GM12875 (cell line): ENCODE results near the gene TFCP2.

Source experiments
- H3K4me3 ChIP-seq: one replicate; pipeline ENCODE4 v1.5.1; 2011; ENCODE audit warnings: low read depth, low read length, control low read depth
- TF ChIP-seq, protein P1 (sequence below): IDR thresholded peaks from 2 replicates; pipeline ENCODE4 v1.5.1; 2011; ENCODE audit warnings: low read depth, mild to moderate bottlenecking, control low read depth, inconsistent platforms, low read length, moderate library complexity, borderline replicate concordance; ENCODE audit not compliant: insufficient read depth

TFCP2 gene

DNA sequence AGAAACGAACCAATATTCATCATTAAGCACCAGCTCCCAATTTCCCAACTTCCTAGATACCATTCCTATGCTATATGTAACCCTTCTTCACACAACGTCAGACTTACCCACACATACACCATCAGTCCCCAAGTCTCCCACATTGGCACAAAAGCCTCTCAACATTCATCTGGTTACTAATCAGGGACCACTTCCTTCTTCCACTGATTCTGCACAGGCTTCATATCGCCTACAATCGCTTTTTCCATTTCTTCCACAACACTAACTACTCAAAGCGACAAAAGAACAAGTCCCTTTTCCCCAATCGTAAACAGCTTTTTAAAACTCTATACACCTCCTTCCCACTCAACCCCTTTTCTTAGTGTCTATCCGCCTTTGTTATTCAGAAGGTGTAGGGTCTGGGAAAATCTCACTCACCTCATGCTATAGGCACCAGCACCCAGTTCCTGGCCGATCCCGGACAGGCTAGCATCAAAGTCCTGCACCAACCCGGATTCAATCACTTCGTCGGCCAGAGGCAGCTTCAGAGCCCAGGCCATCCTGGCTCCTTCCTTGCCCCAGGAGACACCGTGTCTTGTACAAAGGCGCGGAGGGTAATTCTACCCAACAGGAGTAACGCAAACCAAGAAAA, 936 bp downstream of the TFCP2 start:
- peak overlapping the region; percentile 58 for H3K4me3 ChIP-seq
- TF ChIP-seq, protein P1, sequence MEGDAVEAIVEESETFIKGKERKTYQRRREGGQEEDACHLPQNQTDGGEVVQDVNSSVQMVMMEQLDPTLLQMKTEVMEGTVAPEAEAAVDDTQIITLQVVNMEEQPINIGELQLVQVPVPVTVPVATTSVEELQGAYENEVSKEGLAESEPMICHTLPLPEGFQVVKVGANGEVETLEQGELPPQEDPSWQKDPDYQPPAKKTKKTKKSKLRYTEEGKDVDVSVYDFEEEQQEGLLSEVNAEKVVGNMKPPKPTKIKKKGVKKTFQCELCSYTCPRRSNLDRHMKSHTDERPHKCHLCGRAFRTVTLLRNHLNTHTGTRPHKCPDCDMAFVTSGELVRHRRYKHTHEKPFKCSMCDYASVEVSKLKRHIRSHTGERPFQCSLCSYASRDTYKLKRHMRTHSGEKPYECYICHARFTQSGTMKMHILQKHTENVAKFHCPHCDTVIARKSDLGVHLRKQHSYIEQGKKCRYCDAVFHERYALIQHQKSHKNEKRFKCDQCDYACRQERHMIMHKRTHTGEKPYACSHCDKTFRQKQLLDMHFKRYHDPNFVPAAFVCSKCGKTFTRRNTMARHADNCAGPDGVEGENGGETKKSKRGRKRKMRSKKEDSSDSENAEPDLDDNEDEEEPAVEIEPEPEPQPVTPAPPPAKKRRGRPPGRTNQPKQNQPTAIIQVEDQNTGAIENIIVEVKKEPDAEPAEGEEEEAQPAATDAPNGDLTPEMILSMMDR: no peak

DNA sequence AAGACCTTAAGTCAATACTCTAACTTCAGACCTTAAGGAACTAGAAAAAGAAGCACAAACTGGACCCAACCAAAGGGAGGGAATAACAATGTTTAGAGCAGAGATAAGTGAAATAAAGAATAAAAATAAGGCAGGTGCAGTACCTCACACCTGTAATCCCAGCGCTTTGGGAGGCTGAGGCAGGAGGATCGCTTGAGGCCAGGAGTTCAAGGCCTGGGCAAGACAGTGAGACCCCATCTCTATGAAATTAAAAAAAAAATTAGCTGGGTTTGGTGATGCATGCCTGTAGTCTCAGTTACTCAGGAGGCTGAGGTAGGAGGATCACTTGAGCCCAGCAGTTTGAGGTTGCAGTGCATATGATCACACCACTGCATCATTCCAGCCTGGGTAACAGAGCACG, 9.1 kb downstream of the TFCP2 start:
- TF ChIP-seq, protein P1: no peak
- H3K4me3 ChIP-seq: no peak overlapping the region

DNA sequence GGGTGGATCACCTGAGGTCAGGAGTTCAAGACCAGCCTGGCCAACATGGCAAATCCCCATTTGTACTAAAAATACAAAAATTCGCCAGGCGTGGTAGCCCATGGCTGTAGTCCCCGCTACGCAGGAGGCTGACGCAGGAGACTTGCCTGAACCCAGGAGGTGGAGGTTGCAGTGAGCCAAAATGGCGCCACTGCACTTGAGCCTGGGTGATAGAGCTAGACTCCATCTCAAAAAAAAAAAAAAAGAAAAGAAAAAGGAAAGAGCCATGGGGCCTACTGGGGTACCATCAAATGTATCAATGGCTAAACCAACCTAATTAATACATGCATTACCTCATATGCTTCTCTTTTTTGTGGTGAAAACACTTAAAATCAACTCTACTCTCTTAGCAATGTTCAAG, 10.7 kb downstream of the TFCP2 start:
- TF ChIP-seq, protein P1: no peak
- no peak overlapping the region for H3K4me3 ChIP-seq

DNA sequence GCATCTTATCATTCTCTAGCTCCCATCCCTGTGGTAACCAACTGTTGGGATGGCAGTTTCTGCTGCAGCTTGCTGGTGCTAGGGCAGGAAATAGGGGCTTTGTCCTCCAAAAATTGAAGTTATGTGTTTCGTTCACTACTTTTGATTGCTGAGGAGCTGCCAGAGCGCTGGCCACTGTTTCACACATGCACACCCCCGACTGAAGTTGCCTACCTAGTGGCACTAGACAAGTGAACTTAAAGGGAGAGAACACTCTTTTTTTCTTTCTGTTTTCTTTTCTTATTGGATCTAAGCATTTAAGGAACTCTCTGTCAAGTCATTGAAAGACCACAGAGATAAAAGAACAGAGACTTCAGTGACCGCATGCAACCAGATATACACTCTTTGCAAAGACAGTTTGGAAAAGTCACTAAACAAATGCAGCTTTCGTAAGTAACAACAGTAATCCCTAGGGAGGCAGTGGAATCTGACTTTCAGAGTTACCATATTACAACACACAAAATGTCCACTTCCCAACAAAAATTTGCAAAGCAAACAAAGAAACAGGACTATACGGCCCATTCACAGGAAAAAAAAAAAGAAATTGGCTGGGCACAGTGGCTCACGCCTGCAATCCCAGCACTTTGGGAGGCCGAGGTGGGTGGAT, 12.0 kb downstream of the TFCP2 start:
- TF ChIP-seq, protein P1: no peak
- H3K4me3 ChIP-seq: no peak overlapping the region

DNA sequence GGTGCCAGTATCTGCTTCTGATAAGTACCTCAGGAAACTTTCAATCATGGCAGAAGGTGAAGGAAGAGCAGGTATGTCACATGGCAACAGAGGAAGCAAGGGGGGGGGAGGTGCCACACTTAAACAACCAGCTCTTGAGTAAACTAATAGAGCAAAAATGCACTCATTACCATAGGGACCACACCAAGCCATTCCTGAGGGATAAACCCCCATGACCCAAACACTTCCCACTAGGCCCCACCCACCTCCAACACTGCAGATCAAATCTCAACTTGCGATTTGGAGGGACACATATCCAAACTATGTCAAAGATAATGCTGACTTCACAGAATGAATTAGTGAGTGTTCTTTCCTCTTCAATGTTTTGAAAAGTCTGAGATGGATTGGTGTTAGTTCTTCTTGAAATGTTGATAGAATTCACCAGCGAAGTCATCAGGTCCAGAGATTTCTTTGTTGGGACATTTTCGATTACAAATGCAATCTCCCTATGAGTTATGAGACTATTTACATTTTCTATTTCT, 16.6 kb downstream of the TFCP2 start:
- no peak overlapping the region for H3K4me3 ChIP-seq
- TF ChIP-seq, protein P1: no peak

DNA sequence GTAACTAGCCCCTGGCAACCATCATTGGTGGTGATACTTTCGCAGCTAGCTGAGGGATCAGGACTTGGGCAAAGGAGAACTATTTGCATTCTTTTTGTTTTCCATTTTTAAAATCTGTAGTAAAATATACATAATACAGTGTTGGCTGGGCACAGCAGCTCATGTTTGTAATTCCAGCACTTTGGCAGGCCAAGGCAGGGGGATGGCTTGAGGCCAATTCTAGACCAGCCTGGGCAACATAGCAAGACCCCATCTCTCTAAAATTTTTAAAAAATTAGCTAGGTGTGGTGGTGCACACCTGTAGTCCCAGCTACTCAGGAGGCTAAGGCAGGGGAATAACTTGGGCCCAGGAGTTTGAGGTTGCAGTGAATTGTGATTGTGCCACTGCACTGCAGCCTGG, 20.0 kb downstream of the TFCP2 start:
- no peak overlapping the region for H3K4me3 ChIP-seq
- TF ChIP-seq, protein P1: no peak

DNA sequence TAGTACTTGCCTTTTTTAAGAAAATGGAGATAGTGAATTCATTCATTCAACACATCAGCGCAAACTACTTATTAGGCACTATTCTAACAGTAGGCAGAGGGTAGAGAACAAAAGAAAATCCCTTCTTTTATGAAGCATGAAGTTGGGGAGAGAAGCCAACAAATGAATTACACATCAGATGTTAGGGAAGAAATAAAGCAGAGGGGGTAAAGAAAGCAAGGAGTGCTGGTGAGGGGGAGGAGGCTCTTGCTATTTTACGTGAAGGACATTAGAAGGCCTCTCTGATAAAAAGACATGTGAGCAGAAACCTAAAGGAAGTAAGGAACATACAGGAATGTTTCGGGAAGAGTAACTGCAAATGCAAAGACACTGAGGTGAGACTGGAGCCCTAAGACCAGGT, 22.2 kb downstream of the TFCP2 start:
- no peak overlapping the region for H3K4me3 ChIP-seq
- TF ChIP-seq, protein P1: no peak
